Measurements from ENCODE around the gene NUP62.

DNA sequence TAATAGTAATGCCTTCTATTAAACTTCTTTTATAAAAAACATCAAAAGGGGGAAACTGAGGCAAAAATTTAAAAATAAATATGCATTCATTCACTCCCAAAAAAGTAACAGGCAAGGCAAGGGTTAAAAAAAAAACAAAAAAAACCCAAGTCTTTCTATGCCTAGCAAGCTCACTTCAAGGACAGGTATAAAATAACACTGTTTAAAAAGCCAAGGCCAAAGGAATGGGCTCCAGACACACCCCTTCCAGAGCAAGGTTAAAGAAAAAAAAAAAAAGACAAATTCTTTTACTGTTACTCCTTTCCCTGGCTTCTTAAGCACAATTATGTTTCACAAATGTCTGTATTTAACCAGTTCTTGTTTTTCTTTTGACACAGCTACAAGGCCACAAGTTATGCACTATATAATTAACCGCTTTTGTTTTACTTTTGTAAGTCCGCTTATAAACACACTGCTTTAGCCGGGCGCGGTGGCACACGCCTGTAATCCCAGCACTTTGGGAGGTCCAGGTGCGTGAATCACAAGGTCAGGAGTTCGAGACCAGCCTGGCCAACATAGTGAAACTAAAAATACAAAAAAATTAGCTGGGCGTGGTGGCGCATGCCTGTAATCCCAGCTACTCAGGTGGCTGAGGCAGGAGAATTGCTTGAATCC is 28.1 kb upstream of the NUP62 start:
- TF ChIP-seq, protein P1, sequence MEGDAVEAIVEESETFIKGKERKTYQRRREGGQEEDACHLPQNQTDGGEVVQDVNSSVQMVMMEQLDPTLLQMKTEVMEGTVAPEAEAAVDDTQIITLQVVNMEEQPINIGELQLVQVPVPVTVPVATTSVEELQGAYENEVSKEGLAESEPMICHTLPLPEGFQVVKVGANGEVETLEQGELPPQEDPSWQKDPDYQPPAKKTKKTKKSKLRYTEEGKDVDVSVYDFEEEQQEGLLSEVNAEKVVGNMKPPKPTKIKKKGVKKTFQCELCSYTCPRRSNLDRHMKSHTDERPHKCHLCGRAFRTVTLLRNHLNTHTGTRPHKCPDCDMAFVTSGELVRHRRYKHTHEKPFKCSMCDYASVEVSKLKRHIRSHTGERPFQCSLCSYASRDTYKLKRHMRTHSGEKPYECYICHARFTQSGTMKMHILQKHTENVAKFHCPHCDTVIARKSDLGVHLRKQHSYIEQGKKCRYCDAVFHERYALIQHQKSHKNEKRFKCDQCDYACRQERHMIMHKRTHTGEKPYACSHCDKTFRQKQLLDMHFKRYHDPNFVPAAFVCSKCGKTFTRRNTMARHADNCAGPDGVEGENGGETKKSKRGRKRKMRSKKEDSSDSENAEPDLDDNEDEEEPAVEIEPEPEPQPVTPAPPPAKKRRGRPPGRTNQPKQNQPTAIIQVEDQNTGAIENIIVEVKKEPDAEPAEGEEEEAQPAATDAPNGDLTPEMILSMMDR (IDR thresholded peaks at IDR 0.05), result no peak
- no peak for TF ChIP-seq POLR2A (IDR thresholded peaks at IDR 0.05)
